HAP-1 (cell line): ENCODE data around the gene LMNTD2.

Experiments
- DNase-seq, 2 experiments: peaks; one replicate each; pipeline ENCODE4 v3.0.0-alpha.2; 2016 to 2020; ENCODE audit warnings: low spot score in 2 of 2
- H3K27me3 ChIP-seq: fragments of 250-450 bp; sonication (Bioruptor Pico); 2 replicates; pipeline ENCODE4 v1.5.1; 2020; ENCODE audit warnings: low read depth, mild to moderate bottlenecking, moderate library complexity
- H3K36me3 ChIP-seq: fragments of 250-450 bp; sonication (Bioruptor Pico); replicated peaks from 2 replicates; pipeline ENCODE4 v1.5.1; 2020; ENCODE audit warnings: mild to moderate bottlenecking
- H3K4me1 ChIP-seq: fragments of 250-450 bp; sonication (Bioruptor Pico); 2 replicates; pipeline ENCODE4 v1.5.1; 2020; ENCODE audit warnings: mild to moderate bottlenecking
- H3K4me3 ChIP-seq: fragments of 250-450 bp; sonication (Bioruptor Pico); 2 replicates; pipeline ENCODE4 v1.5.1; 2020; ENCODE audit warnings: mild to moderate bottlenecking, moderate library complexity
- H3K9me3 ChIP-seq: fragments of 250-450 bp; sonication (Bioruptor Pico); 2 replicates; pipeline ENCODE4 v1.5.1; 2020; ENCODE audit warnings: mild to moderate bottlenecking, moderate library complexity
- in situ Hi-C: fragments of 300-500 bp; cut with MboI; formaldehyde crosslinking; loops from 3 replicates; pipeline ENCODE4 v1.14.3; 2020; ENCODE audit warnings: low sequenced_read_pairs, inconsistent platforms, mixed read lengths

The LMNTD2 gene

DNA sequence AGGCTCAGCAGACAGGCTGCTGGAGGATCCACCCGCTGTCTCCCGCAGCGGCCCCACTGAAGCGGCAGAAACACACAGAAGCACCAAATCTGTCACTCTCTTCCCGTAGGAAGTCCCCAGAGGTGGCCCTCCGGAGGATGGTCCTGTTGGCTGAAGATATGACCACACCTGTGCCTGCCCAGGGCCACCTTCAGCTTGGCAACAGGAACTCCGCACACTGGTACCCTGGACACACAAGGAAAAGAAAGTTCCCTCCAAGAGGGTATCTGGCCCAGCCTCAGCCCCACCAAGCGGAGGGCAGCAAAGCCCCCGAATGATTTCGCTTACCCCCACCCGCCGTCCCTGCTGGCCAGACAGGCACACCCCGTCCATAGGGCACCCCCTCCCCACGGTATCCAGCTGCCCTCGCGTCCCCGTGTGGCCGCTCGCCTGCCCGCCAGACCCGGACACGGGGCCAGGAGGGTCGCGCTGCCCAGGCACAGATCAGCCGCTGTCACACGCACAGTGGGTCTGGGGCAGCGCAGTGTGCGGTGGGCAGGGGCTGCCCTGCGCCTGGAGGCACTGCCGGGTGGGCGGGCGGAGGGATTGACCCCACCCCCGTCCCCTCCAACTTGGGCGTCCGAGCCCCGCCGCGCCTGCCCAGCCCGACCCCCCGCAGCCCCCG, 7.2 kb upstream of the LMNTD2 start:
- Histone ChIP-seq H3K9me3 (no peaks in the 10 kb centered on the region), H3K4me1 (peaks cover 10% of the 10 kb centered on the region), H3K27me3 (no peaks in the 10 kb centered on the region), H3K36me3 (peaks cover 3% of the 10 kb centered on the region; the same call in 1 of the 2 replicates), H3K4me3 (peak overlapping the region; percentile 39)
- in situ Hi-C loops, result loop anchor here (25.0 kb wide), 1 partner anchor 195 kb away; no protein-coding TSS in a partner anchor
- DNase-seq, result no peak

DNA sequence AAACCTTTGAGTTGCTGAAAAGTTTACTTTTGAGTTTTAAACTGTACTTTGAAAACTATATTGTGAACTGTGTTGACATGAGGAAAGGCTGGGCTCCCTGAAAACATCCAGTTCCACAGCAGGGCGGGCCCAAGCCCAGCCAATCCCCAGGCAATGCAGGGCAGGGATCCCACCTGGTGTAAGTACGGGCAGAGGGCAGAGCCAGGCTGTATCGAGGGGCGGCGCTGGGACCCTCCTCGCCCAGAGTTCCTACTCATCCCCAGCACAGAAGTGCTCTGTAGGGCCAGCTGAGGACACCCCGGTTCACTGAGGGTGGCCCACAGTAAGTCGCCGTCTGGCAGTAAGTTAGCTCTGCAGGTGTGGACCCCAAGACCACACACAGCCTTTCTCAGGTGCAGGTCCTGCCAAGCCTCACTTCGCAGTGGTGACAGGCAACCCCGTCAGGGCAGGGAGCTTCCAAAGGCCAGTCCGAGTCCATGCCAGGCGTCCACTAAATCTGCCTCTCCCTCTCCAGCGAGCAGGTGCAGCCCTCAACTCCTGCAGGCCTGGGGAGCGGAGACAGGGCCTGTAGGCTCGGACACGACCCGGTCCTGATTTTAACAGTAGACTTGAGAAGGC, 6.6 kb upstream of the LMNTD2 start:
- Histone ChIP-seq H3K27me3 (no peaks in the 10 kb centered on the region), H3K4me3 (peak overlapping the region; percentile 39; the same call in 1 of the 2 replicates), H3K4me1 (peaks cover 10% of the 10 kb centered on the region), H3K9me3 (no peaks in the 10 kb centered on the region), H3K36me3 (peaks cover 3% of the 10 kb centered on the region; the same call in 1 of the 2 replicates)
- no peak for DNase-seq
- in situ Hi-C loops, result loop anchor here (25.0 kb wide), 1 partner anchor 195 kb away; no protein-coding TSS in a partner anchor

DNA sequence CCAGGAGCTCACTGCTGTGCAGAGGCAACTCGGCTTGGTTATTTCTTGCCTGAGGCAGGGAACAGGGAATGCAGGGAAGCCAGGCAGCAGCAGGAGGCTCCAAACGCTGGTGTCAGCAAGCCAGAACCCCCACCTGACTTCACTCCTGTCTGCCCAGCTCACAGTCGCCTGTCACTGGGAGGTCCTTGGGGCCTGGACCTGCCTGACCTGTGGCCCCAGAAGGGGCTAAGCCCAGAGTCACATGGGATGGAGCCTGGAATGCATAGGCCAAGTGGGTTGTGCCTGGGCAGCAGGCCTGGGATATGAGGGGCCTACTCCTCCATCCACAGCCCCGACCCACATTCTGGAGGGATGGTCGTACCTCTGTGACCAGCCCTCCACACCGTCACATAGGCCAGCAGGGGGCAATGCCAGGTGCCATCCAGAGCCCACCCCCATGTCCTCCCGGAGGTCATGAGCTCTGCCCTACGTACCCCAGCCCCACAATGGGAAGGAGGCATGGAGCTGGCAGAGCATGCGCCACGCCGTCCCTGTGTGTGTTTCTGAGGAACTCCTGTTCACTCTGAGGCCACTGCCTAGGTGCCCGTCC, 5.5 kb upstream of the LMNTD2 start:
- Histone ChIP-seq H3K36me3 (peaks cover 3% of the 10 kb centered on the region; the same call in 1 of the 2 replicates), H3K4me3 (no peak overlapping the region), H3K4me1 (peaks cover 14% of the 10 kb centered on the region), H3K9me3 (no peaks in the 10 kb centered on the region), H3K27me3 (no peaks in the 10 kb centered on the region)
- in situ Hi-C loops, result loop anchor here (25.0 kb wide), 1 partner anchor 196 kb away; no protein-coding TSS in a partner anchor
- DNase-seq, result no peak

DNA sequence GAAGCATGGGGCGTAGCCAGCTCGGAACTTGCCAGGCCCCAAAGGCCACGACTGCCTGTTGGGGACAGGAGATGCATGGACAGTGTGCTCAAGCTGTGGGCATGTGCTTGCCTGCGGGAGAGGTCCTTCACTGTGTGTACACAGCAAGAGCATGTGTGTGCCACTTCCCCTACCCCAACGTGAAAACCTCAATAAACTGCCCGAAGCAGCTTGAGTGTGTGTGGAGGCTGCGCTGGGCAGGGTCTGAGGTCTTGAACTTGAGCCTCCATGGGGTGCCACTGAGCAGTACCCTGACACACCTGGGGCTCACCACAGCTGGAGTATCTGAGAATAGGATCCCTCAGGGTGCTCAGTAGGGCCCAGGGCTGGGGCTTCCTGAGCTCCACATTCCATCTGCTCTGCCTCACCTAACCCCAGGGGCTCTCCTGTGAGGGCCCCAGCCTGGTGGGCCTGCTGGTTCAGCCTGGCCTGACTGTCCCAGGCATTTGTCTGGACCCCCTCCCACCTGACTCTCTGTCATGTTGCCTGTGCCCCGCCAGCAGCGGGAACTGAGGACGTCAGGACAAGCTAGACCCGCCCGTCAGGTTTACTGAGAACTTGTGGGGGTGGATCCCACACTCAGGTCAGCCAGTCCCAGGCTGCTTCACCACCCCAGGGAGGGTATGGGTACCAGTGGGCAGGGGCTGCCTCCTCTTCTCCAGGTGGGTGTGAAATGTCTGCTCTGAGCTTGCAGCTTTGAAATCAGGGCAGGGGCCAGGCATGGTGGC, 3.5 kb upstream of the LMNTD2 start:
- no peak for DNase-seq
- H3K27me3 ChIP-seq, result no peaks in the 10 kb centered on the region
- H3K9me3 ChIP-seq, result no peaks in the 10 kb centered on the region
- in situ Hi-C loops, result loop anchor here (25.0 kb wide), 1 partner anchor 198 kb away; no protein-coding TSS in a partner anchor
- H3K36me3 ChIP-seq, result peaks cover 3% of the 10 kb centered on the region; the same call in 1 of the 2 replicates
- no peak overlapping the region for H3K4me3 ChIP-seq
- H3K4me1 ChIP-seq, result peaks cover 17% of the 10 kb centered on the region

DNA sequence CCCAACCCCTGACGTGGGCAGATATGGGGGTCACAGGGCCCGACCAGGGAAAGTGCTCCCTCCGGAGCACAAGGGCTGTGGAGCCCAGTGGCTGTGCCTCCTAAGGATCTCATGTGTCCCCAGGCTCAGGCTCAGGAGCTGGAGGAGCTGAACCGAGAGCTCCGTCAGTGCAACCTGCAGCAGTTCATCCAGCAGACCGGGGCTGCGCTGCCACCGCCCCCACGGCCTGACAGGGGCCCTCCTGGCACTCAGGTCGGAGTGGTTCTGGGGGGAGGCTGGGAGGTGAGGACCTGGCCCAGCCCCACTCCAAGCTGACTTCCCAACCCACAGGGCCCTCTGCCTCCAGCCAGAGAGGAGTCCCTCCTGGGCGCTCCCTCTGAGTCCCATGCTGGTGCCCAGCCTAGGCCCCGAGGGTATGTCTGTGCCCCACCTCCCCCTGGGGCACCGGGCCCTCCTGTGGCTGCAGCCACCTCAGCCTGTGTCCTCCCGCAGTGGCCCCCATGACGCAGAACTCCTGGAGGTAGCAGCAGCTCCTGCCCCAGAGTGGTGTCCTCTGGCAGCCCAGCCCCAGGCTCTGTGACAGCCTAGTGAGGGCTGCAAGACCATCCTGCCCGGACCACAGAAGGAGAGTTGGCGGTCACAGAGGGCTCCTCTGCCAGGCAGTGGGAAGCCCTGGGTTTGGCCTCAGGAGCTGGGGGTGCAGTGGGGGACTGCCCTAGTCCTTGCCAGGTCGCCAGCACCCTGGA, 2.7 kb upstream of the LMNTD2 start:
- Histone ChIP-seq H3K36me3 (peaks cover 3% of the 10 kb centered on the region; the same call in 1 of the 2 replicates), H3K4me3 (no peak overlapping the region), H3K9me3 (no peaks in the 10 kb centered on the region), H3K4me1 (peaks cover 15% of the 10 kb centered on the region), H3K27me3 (no peaks in the 10 kb centered on the region)
- in situ Hi-C loops, result loop anchor here (25.0 kb wide), 1 partner anchor 199 kb away; no protein-coding TSS in a partner anchor
- no peak for DNase-seq

DNA sequence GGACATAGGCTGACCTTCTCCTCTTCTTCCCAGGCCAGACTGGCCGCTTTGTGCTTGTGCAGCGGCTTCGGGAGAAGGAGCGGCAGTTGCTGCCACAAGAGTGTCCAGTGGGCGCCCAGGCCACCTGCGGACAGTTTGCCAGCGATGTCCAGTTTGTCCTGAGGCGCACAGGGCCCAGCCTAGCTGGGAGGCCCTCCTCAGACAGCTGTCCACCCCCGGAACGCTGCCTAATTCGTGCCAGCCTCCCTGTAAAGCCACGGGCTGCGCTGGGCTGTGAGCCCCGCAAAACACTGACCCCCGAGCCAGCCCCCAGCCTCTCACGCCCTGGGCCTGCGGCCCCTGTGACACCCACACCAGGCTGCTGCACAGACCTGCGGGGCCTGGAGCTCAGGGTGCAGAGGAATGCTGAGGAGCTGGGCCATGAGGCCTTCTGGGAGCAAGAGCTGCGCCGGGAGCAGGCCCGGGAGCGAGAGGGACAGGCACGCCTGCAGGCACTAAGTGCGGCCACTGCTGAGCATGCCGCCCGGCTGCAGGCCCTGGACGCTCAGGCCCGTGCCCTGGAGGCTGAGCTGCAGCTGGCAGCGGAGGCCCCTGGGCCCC, 1.6 kb upstream of the LMNTD2 start:
- H3K4me3 ChIP-seq, result peak overlapping the region; percentile 46
- in situ Hi-C loops, result loop anchor here (25.0 kb wide), 1 partner anchor 200 kb away; no protein-coding TSS in a partner anchor
- H3K27me3 ChIP-seq, result no peaks in the 10 kb centered on the region
- no peak for DNase-seq
- peaks cover 3% of the 10 kb centered on the region; the same call in 1 of the 2 replicates for H3K36me3 ChIP-seq
- peaks cover 12% of the 10 kb centered on the region for H3K4me1 ChIP-seq
- no peaks in the 10 kb centered on the region for H3K9me3 ChIP-seq

DNA sequence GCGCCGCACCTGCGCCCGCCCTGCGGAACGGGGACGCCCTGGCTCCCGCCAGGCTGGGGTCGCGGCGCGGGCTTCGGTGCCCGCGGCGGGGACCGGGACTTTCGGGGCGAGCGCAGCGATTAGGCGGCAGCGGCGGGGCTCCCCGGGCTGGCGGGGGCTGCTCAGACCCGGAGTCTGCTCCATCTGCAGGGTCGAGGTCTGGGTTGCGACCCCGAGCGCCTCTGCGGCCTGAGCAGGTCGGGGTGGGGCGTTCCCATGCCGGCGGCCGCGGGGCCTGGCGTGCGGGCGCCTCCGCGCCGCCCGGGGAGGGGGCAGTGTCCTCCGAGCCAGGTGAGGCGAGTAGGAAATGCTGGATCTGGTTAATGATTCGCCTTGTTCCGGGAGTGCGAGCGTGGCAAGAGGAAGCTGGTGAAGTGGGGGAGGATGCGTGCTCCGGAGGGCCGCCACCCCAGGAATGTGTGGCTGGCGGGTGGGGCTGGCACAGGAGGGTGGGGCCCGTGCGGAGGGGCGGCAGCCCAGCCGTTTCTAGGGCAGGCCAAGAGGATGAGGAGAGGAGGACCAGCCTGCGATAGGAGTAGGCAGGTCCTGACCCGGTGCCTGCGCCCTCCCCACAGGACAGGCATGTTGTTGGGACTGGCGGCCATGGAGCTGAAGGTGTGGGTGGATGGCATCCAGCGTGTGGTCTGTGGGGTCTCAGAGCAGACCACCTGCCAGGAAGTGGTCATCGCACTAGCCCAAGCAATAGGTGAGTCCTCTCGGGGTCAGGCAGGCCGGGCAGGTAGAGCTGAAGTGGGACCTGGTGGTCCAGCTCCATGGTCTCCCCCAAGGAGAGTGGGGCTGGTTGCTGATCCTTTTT, 838 bp upstream of the LMNTD2 start:
- in situ Hi-C loops, result loop anchor here (25.0 kb wide), 1 partner anchor 201 kb away; no protein-coding TSS in a partner anchor
- H3K27me3 ChIP-seq, result no peaks in the 10 kb centered on the region
- peaks cover 12% of the 10 kb centered on the region for H3K4me1 ChIP-seq
- no peaks in the 10 kb centered on the region for H3K9me3 ChIP-seq
- H3K36me3 ChIP-seq, result peaks cover 3% of the 10 kb centered on the region; the same call in 1 of the 2 replicates
- peak in 1 of 2 experiments; percentile 53 for DNase-seq
- H3K4me3 ChIP-seq, result peak overlapping the region; percentile 46

DNA sequence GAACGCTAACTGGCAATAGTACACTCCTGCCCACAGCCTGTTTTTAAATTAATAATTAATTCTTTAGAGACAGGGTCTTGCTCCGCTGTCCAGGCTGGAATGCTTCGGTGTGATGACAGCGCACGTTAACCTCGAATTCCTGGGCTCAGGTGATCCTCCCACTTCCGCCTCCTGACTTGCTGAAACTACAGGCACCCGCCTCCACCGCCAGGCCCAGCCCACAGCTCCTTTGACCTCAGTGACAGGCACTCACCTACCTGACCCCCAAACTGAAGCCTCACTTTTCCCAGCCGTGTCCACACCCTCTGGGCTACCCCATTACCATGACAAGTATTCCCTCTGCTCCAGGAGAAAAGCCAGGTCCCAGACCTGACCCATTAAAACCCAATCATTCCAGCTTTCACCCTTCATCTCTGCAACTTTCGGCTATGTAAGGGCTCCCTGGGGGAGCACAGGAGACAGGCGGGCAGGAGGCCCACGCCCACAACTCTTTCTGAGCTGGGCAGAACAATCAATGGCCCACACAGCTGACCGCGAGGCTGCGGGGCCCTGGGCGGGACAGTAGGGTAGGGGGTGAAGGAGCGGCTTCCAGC, 730 bp downstream of the LMNTD2 start:
- Histone ChIP-seq H3K4me3 (peak overlapping the region; percentile 46), H3K27me3 (no peaks in the 10 kb centered on the region), H3K9me3 (no peaks in the 10 kb centered on the region), H3K36me3 (peaks cover 3% of the 10 kb centered on the region; the same call in 1 of the 2 replicates), H3K4me1 (peaks cover 12% of the 10 kb centered on the region)
- DNase-seq, result no peak
- in situ Hi-C loops, result loop anchor here (25.0 kb wide), 1 partner anchor 202 kb away; no protein-coding TSS in a partner anchor

DNA sequence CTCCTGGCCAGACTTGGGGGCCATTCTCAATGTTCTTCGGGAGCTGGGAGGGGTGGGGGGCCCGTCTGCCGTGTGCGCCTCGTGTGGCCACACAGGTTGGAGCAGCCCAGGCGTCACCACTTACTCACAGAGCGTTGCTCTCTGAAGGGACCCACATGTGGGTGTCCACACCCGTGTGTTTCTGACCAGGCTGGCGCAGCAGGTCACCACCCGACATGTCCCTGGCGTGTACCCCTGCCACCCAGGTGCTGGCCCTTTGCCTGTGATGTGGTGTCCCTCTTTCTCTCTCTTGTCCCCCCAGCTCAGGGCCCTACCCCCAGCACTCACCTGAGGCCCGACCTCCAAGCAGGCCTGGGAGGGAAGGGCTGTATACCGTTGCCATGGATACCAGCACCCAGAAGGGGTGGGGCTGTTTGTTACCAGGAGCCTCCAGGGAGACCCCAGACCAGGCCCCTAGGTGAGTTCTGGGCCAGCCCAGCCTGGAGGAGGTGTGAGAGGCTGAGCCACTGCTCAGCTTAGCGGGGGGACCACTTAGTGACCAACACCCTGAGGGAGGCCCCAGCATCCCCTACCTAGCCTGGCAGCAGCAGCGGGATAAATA, 1.4 kb downstream of the LMNTD2 start:
- H3K4me1 ChIP-seq, result peaks cover 17% of the 10 kb centered on the region
- in situ Hi-C loops, result loop anchor here (25.0 kb wide), 1 partner anchor 203 kb away; no protein-coding TSS in a partner anchor
- H3K27me3 ChIP-seq, result no peaks in the 10 kb centered on the region
- no peaks in the 10 kb centered on the region for H3K9me3 ChIP-seq
- no peak overlapping the region for H3K4me3 ChIP-seq
- peaks cover 3% of the 10 kb centered on the region; the same call in 1 of the 2 replicates for H3K36me3 ChIP-seq
- DNase-seq, result no peak

DNA sequence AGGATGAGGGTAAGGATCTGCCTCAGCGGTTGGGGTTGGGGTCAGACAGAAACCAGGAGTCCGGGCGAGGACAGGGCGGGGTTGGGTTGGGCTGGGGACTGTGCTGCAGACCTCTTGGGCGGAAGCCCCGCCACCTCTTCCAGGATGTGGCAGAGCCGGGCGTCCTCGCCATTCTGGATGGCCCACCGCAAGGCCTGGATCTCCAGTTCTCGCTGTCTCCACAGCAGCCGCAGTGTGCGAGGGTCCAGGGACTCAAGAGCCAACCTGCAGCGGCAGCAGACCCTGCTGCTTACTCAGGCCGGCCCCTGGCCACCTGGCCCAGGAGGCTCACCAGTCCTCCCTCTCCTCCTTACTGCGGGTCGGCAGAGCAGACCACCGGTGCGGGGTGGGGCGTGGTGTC, 2.0 kb downstream of the LMNTD2 start:
- H3K4me1 ChIP-seq, result peaks cover 17% of the 10 kb centered on the region
- no peaks in the 10 kb centered on the region for H3K27me3 ChIP-seq
- in situ Hi-C loops, result loop anchor here (25.0 kb wide), 1 partner anchor 204 kb away; no protein-coding TSS in a partner anchor
- DNase-seq, result no peak
- no peaks in the 10 kb centered on the region for H3K9me3 ChIP-seq
- H3K36me3 ChIP-seq, result no peaks in the 10 kb centered on the region; the same call in 1 of the 2 replicates
- H3K4me3 ChIP-seq, result no peak overlapping the region
